HUES48 (cell line): ENCODE data around the gene AHCYL2.
"Not testable (repeated sequence)": the region's sequence is repeated elsewhere in the genome, so short reads cannot be mapped to it uniquely, and the experiment has no call there.

Experiments used
- H3K27ac ChIP-seq: one replicate; pipeline ENCODE4 v1.7.0; 2013; ENCODE audit warnings: low read depth, low read length, inconsistent platforms
- H3K27me3 ChIP-seq: 2 replicates; pipeline ENCODE4 v1.6.1; 2013; ENCODE audit warnings: mild to moderate bottlenecking, low read length; ENCODE audit not compliant: control insufficient read depth, insufficient read depth
- H3K36me3 ChIP-seq: 2 replicates; pipeline ENCODE4 v1.6.1; 2013; ENCODE audit warnings: low read length; ENCODE audit not compliant: control insufficient read depth, insufficient read depth
- H3K4me1 ChIP-seq: 2 replicates; pipeline ENCODE4 v1.6.1; 2013; ENCODE audit warnings: mild to moderate bottlenecking, low read length; ENCODE audit not compliant: control insufficient read depth, insufficient read depth
- H3K4me3 ChIP-seq: 2 replicates; pipeline ENCODE4 v1.5.1; 2013; ENCODE audit warnings: mild to moderate bottlenecking, low read depth, low read length
- H3K9ac ChIP-seq: 2 replicates; pipeline ENCODE4 v1.6.1; 2013; ENCODE audit warnings: mild to moderate bottlenecking, low read depth, low read length, moderate library complexity
- H3K9me3 ChIP-seq: 2 replicates; pipeline ENCODE4 v1.6.1; 2013; ENCODE audit warnings: low read length; ENCODE audit not compliant: control insufficient read depth, insufficient read depth

The AHCYL2 gene

GRCh38 chr7:129443612-129444011, 218.8 kb downstream of the AHCYL2 start:
- Histone ChIP-seq H3K27me3 (no peaks in the 10 kb centered on the region), H3K9ac (no peak overlapping the region), H3K4me1 (no peaks in the 10 kb centered on the region), H3K9me3 (no peaks in the 10 kb centered on the region), H3K27ac (no peak overlapping the region), H3K4me3 (no peak overlapping the region), H3K36me3 (peaks cover 32% of the 10 kb centered on the region)

GRCh38 chr7:129444776-129445175, 219.9 kb downstream of the AHCYL2 start:
- H3K27me3 ChIP-seq, H3K9me3 ChIP-seq, H3K4me3 ChIP-seq, H3K27ac ChIP-seq, H3K4me1 ChIP-seq, H3K9ac ChIP-seq: not testable (repeated sequence)
- H3K36me3 ChIP-seq, result peaks cover 31% of the 10 kb centered on the region

- H3K9me3 ChIP-seq, H3K4me1 ChIP-seq, H3K9ac ChIP-seq, H3K4me3 ChIP-seq, H3K27ac ChIP-seq, H3K27me3 ChIP-seq: not testable (repeated sequence)
- peaks cover 31% of the 10 kb centered on the region for H3K36me3 ChIP-seq
These were observed 222.1 kb downstream of the AHCYL2 start for GRCh38 chr7:129446925-129447324.

- not testable (repeated sequence) for H3K27ac ChIP-seq, H3K27me3 ChIP-seq, H3K4me3 ChIP-seq, H3K4me1 ChIP-seq, H3K9ac ChIP-seq, H3K9me3 ChIP-seq
- peaks cover 33% of the 10 kb centered on the region for H3K36me3 ChIP-seq
These were observed 222.6 kb downstream of the AHCYL2 start for GRCh38 chr7:129447445-129447844.

- not testable (repeated sequence) for H3K4me3 ChIP-seq, H3K4me1 ChIP-seq, H3K9ac ChIP-seq, H3K9me3 ChIP-seq, H3K27me3 ChIP-seq, H3K27ac ChIP-seq
- H3K36me3 ChIP-seq, result peaks cover 38% of the 10 kb centered on the region
These were observed 223.8 kb downstream of the AHCYL2 start for GRCh38 chr7:129448608-129449007.

- no peaks in the 10 kb centered on the region for H3K4me1 ChIP-seq
- H3K4me3 ChIP-seq, result no peak overlapping the region
- no peak overlapping the region for H3K27ac ChIP-seq
- H3K9me3 ChIP-seq, result no peaks in the 10 kb centered on the region
- H3K27me3 ChIP-seq, result no peaks in the 10 kb centered on the region
- H3K9ac ChIP-seq, result no peak overlapping the region
- peaks cover 37% of the 10 kb centered on the region for H3K36me3 ChIP-seq
These were observed 225.5 kb downstream of the AHCYL2 start for GRCh38 chr7:129450295-129450694.

- Histone ChIP-seq H3K27ac (no peak overlapping the region), H3K27me3 (no peaks in the 10 kb centered on the region), H3K36me3 (peaks cover 45% of the 10 kb centered on the region), H3K4me1 (no peaks in the 10 kb centered on the region), H3K4me3 (no peak overlapping the region), H3K9ac (no peak overlapping the region), H3K9me3 (no peaks in the 10 kb centered on the region)
These were observed 227.9 kb downstream of the AHCYL2 start for GRCh38 chr7:129452589-129453231.

GRCh38 chr7:129453510-129454248, 228.8 kb downstream of the AHCYL2 start:
- Histone ChIP-seq H3K9me3 (no peaks in the 10 kb centered on the region), H3K36me3 (peaks cover 55% of the 10 kb centered on the region), H3K27ac (peak overlapping the region; percentile 64), H3K4me1 (no peaks in the 10 kb centered on the region), H3K27me3 (no peaks in the 10 kb centered on the region), H3K4me3 (no peak overlapping the region), H3K9ac (no peak overlapping the region)

GRCh38 chr7:129454249-129454551, 229.4 kb downstream of the AHCYL2 start:
- no peaks in the 10 kb centered on the region for H3K27me3 ChIP-seq
- H3K4me1 ChIP-seq, result no peaks in the 10 kb centered on the region
- no peaks in the 10 kb centered on the region for H3K9me3 ChIP-seq
- H3K27ac ChIP-seq, result peak overlapping the region; percentile 64
- no peak overlapping the region for H3K4me3 ChIP-seq
- H3K36me3 ChIP-seq, result peaks cover 60% of the 10 kb centered on the region
- H3K9ac ChIP-seq, result no peak overlapping the region

- H3K9ac ChIP-seq, result no peak overlapping the region
- no peak overlapping the region for H3K4me3 ChIP-seq
- no peaks in the 10 kb centered on the region for H3K4me1 ChIP-seq
- peaks cover 82% of the 10 kb centered on the region for H3K36me3 ChIP-seq
- H3K9me3 ChIP-seq, result no peaks in the 10 kb centered on the region
- H3K27me3 ChIP-seq, result no peaks in the 10 kb centered on the region
- no peak overlapping the region for H3K27ac ChIP-seq
These were observed 231.6 kb downstream of the AHCYL2 start for GRCh38 chr7:129456421-129456820.

- Histone ChIP-seq H3K9me3 (no peaks in the 10 kb centered on the region), H3K36me3 (peaks cover 82% of the 10 kb centered on the region), H3K27me3 (no peaks in the 10 kb centered on the region), H3K4me1 (no peaks in the 10 kb centered on the region), H3K9ac (no peak overlapping the region), H3K27ac (no peak overlapping the region), H3K4me3 (no peak overlapping the region)
These were observed 232.3 kb downstream of the AHCYL2 start for GRCh38 chr7:129457101-129457500.
